Natural killer cell (primary cell): Measurements from ENCODE around the gene TRIM26. TPM values are rescaled to one million over a fixed set of nuclear protein-coding genes. Genes with fewer than 3 reads are reported as not detected.
"Not testable (repeated sequence)": the region's sequence is repeated elsewhere in the genome, so short reads cannot be mapped to it uniquely, and the experiment has no call there.

Experiments used
- ATAC-seq, 3 donors: fragments of 150-1000 bp in 2 of 3; fragments of 200-7000 bp in 1 of 3; cut with Tn5 transposase; 1 replicate in 1 of 3; 2 replicates in 2 of 3; pipeline ENCODE4 v1.10.0; 2021; ENCODE audit warnings: mild to moderate bottlenecking in 2 of 3, moderate library complexity in 2 of 3
- DNase-seq, 2 donors: peaks; one replicate each; pipeline versions ENCODE4 v3.0.0 to v3.0.0-alpha.2; 2013 to 2021; ENCODE audit warnings: mixed read lengths in 1 of 2
- H3K27ac ChIP-seq: one replicate; pipeline ENCODE4 v1.5.1; 2013; ENCODE audit warnings: mild to moderate bottlenecking, low read length
- H3K27me3 ChIP-seq: one replicate; pipeline ENCODE4 v1.6.1; 2013; ENCODE audit warnings: low read length; ENCODE audit not compliant: control insufficient read depth, insufficient read depth
- H3K36me3 ChIP-seq: one replicate; pipeline ENCODE4 v1.6.1; 2013; ENCODE audit warnings: low read length; ENCODE audit not compliant: control insufficient read depth, insufficient read depth
- H3K4me1 ChIP-seq: one replicate; pipeline ENCODE4 v1.6.1; 2013; ENCODE audit warnings: low read length; ENCODE audit not compliant: control insufficient read depth, insufficient read depth
- H3K4me3 ChIP-seq: one replicate; pipeline ENCODE4 v1.5.1; 2013; ENCODE audit warnings: low read length
- H3K9me3 ChIP-seq: one replicate; pipeline ENCODE4 v1.6.1; 2013; ENCODE audit warnings: low read length; ENCODE audit not compliant: control insufficient read depth, insufficient read depth
- H3K27ac Mint-ChIP-seq, 2 donors: one replicate each; pipeline ENCODE4 v1.8.0; 2022; ENCODE audit warnings: mild to moderate bottlenecking in 2 of 2, mixed read lengths in 2 of 2, moderate library complexity in 1 of 2
- H3K27me3 Mint-ChIP-seq, 2 donors: one replicate each; pipeline ENCODE4 v1.8.0; 2022; ENCODE audit warnings: low read depth in 2 of 2, mixed read lengths in 2 of 2
- H3K36me3 Mint-ChIP-seq: one replicate; pipeline ENCODE4 v1.8.0; 2022; ENCODE audit warnings: mixed read lengths
- H3K4me1 Mint-ChIP-seq, 2 donors: one replicate each; pipeline ENCODE4 v1.8.0; 2022; ENCODE audit warnings: mixed read lengths in 2 of 2
- H3K4me3 Mint-ChIP-seq: one replicate; pipeline ENCODE4 v1.8.0; 2022; ENCODE audit warnings: mild to moderate bottlenecking, moderate library complexity, mixed read lengths
- H3K9me3 Mint-ChIP-seq, 2 donors: one replicate each; pipeline ENCODE4 v1.8.0; 2022; ENCODE audit warnings: mixed read lengths in 2 of 2
- CTCF ChIP-seq: fragments of 200-600 bp; IDR thresholded peaks from one replicate; pipeline ENCODE4 v1.8.0; 2022; ENCODE audit warnings: antibody characterized with exemption
- WGBS: methylation state at CpG from one replicate; pipeline ENCODE4 v1.1.7; 2013; ENCODE audit warnings: missing lambda C conversion rate; ENCODE audit not compliant: insufficient coverage; 5-methylcytosine and 5-hydroxymethylcytosine counted together
- intact Hi-C: fragments of 100-400 bp; cut with micrococcal nuclease; formaldehyde crosslinking; loops from one replicate; pipeline ENCODE4 v1.14.2; 2022
- total RNA-seq, 4 donors: library from RNA; stranded (reverse); fragments of 120-200 nt in 1 of 4; gene quantifications; one replicate each; pipeline versions ENCODE4 v1.2.3 to v1.2.4, GENCODE V29; 2013 to 2022

Gene TRIM26
- total RNA-seq, 3 donors from 2014 or later (not counting 1 experiment from before 2014, with no cell fraction given): 69.3 to 73.7 (median 71.6) TPM

GRCh38 chr6:30227242-30227722, 14.1 kb upstream of the TRIM26 start:
- Histone ChIP-seq H3K27me3 (peaks cover 2% of the 10 kb centered on the region), H3K9me3 (peaks cover 8% of the 10 kb centered on the region), H3K4me1 (peaks cover 10% of the 10 kb centered on the region), H3K4me3 (no peak overlapping the region), H3K27ac (peak overlapping the region; percentile 31), H3K36me3 (no peaks in the 10 kb centered on the region)
- Mint-ChIP-seq H3K27ac (peak overlapping the region; percentile 66 to 84), H3K36me3 (peaks cover 10% of the 10 kb centered on the region), H3K27me3 (no peaks in the 10 kb centered on the region), H3K4me1 (peaks cover 16 to 18% of the 10 kb centered on the region in 2 donors), H3K4me3 (peak overlapping the region; percentile 62), H3K9me3 (peaks cover 2 to 5% of the 10 kb centered on the region in 2 donors)
- 50% methylated on average over 2 of the region's 6 CpGs for WGBS
- DNase-seq (no peak), ATAC-seq (peak in 1 of 3 donors; percentile 20)
- TF ChIP-seq CTCF: no peak
- intact Hi-C loops: no loop called here

- Mint-ChIP-seq H3K4me3 (no peak overlapping the region), H3K4me1 (peaks cover 12 to 19% of the 10 kb centered on the region in 2 donors), H3K36me3 (peaks cover 10% of the 10 kb centered on the region), H3K27ac (no peak overlapping the region), H3K27me3 (no peaks in the 10 kb centered on the region), H3K9me3 (peaks cover 2 to 5% of the 10 kb centered on the region in 2 donors)
- DNase-seq (no peak), ATAC-seq (no peak)
- no peaks in the 10 kb centered on the region for H3K27me3 ChIP-seq
- no peaks in the 10 kb centered on the region for H3K36me3 ChIP-seq
- H3K27ac ChIP-seq: no peak overlapping the region
- 86% methylated on average over 1 of the region's 1 CpG for WGBS
- peaks cover 14% of the 10 kb centered on the region for H3K4me1 ChIP-seq
- intact Hi-C loops: no loop called here
- peaks cover 8% of the 10 kb centered on the region for H3K9me3 ChIP-seq
- TF ChIP-seq CTCF: no peak
- H3K4me3 ChIP-seq: no peak overlapping the region
Measured at GRCh38 chr6:30223339-30223738, 10.1 kb upstream of the TRIM26 start.

GRCh38 chr6:30221956-30222355, 8.8 kb upstream of the TRIM26 start:
- peaks cover 10% of the 10 kb centered on the region for H3K36me3 Mint-ChIP-seq
- H3K4me1 Mint-ChIP-seq, intact Hi-C loops, ATAC-seq, H3K4me3 Mint-ChIP-seq, H3K4me3 ChIP-seq, H3K36me3 ChIP-seq, H3K4me1 ChIP-seq, DNase-seq, H3K27ac Mint-ChIP-seq, H3K27ac ChIP-seq, H3K27me3 ChIP-seq, H3K9me3 ChIP-seq, H3K27me3 Mint-ChIP-seq, H3K9me3 Mint-ChIP-seq: not testable (repeated sequence)
- 91% methylated on average over 23 of the region's 23 CpGs for WGBS

GRCh38 chr6:30221395-30221794, 8.2 kb upstream of the TRIM26 start:
- WGBS: 83% methylated on average over 2 of the region's 6 CpGs
- H3K36me3 ChIP-seq, H3K4me1 ChIP-seq, intact Hi-C loops, DNase-seq, H3K4me1 Mint-ChIP-seq, H3K27ac ChIP-seq, H3K9me3 ChIP-seq, H3K27me3 ChIP-seq, H3K4me3 Mint-ChIP-seq, H3K9me3 Mint-ChIP-seq, H3K4me3 ChIP-seq, ATAC-seq, H3K27ac Mint-ChIP-seq, H3K27me3 Mint-ChIP-seq: not testable (repeated sequence)
- H3K36me3 Mint-ChIP-seq: peaks cover 10% of the 10 kb centered on the region
